ENCODE results near the gene MRPL50.
A peak's percentile ranks its signal among the peaks of the same experiment; 100 is the strongest.

Gene MRPL50

DNA sequence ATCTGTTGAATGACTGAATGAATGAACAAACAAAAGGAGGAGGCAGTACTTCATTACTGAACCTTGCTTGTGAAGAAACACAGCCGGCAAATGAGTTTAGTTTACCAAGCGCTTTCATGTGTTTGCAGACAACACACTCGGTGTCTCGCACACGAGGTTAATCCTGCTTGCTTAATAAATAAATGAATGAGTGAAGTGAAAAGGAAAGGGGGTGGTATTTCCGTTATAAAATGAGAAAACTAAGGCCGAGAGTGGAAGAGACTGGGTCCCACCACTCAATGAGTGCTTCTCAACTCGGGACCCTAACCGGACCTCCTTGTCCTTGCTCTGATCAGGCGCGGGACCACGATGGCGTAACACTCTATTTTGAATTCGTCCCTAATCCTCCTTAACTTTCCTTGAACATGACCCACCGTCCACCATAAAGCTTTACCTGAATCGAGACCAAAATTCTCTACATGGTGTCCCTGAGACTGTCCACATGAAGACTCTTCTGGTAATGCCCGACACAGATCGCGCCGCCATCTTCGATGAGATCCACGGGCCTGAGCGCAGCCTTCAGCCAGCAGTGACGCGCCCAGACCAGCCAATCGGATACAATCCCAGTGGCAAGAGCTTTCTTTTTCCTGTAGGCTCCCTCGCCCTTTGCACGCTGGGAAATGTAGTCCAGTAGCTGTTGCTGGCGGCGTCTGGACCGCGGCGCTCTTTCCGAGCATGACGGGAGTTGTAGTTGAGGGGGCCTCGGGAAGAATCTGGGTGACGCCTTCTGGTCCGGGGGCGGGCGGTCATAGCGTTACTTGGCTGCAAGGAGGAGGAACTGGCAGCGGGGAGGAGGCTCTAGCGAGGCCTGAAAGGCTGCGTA, at the start of gene MRPL50, which contains the start of gene ZNF189:
Gene MRPL50 (minus strand): TSS at position 551 of the 862 bp plus-strand sequence. CDS start 26 bp downstream, at position 525.
Gene ZNF189 (plus strand): TSS at position 784 of the 862 bp plus-strand sequence. CDS start 306 bp downstream, outside the sequence.
- peak; percentile 97 for DNase-seq (ENCODE audit: low read depth in 2 of 2)

DNA sequence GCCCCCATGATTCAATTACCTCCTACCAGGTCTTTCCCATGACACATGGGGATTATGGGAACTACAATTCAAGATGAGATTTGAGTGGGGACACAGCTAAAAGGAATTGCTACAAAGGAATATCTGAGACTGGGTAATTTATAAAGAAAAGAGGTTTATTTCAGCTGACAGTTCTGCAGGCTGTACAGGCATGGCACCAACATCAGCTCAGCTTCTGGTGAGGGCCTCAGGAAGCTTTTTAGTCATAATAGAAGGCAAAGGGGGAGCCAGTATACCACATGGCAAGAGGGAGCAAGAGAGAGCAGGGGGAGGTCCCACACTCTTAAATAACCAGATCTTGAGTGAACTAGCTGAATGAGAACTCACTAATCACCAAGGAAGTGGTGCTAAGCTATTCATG, 48.3 kb upstream of the MRPL50 start:
- no peak for DNase-seq (ENCODE audit: low read depth in 2 of 2)

DNA sequence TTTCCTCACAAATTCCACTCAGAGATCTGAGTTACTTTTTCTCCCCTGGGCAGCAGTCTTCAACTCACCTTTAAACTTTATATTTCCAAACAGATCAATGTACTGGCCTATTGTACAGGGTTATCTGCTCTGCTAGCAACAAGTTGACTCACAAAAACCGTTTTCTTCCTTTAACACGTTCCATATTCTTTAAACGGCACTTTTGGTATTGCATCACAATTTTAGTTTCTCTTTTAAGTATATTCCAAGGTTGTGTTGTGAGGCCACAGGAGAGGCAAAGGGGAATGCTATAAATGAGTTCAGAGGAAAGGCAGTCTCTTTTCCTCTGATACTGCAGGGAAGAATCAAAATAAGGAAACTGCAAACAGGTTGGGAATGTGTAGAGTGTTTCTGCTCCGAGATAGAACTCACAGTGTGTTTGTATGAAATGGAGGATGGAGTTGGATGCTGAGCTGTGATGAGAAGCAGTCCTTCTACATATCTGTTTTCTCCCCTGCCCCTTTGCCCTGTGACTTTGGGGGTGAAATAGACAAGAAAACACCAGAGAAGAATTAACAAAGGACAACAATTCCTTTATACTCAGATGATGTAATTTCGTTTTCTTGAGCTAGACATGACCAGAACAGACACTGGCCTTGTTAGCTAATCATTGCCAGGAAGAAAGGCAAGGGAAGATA, 47.1 kb upstream of the MRPL50 start:
- DNase-seq (ENCODE audit: low read depth in 2 of 2): no peak

DNA sequence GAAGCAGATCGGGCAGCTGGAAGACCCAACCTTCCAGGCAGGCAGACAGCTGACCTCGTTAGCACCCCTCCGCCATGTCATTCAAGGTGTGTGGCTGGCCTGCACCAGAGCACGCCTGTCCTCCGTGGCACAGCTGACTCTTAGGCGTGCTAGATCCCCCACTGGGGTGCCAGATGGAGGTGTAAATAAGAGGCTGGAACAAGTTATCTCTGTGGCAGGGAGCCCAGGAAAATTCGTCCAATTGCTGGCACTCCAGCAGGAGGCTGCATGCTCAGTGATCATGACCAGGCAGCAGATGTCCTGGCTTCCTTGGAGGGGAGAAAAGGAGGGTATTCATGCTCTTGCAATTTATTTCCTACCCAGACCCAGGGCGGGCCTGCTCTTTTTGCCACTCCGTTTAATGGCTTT, 45.0 kb upstream of the MRPL50 start:
- DNase-seq (ENCODE audit: low read depth in 2 of 2): no peak

DNA sequence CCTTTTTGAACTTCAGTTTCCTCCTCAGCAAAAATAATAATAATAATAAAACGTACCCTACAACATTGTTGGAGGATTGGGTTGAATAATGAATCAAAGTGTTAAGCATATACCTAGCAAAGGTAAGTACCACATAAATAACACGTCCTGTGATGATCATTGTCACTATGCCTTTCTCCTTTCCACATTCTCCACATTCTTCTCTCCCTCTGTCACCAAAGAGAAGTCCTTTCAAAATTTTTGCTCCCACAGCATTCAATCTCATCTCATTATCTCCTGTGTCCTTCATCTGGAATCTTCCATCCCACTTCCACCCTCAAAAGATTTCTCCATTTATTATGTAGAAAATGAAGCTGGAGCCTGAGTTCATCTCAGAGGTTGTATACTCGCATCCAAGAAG, 44.3 kb upstream of the MRPL50 start:
- no peak for DNase-seq (ENCODE audit: low read depth in 2 of 2)

DNA sequence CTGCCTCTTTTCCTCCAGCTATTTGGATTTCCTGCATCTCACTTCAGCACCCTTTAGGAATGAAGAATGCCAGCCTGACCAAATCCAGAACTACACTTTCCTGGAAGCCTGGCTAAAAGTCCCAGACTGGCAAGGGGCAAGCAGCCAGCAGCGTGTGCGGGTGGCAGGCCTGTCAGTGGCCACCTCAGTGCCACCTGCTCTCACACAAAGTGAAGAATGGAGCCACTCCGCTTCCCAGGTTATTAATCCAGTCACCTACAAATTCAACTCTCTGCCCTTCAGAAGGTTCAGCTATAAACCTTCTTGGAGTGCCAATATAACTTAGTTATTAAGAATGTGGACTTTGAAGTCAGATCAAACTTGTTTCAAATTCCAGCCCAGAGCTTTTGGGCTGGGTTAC, 43.9 kb upstream of the MRPL50 start:
- no peak for DNase-seq (ENCODE audit: low read depth in 2 of 2)

DNA sequence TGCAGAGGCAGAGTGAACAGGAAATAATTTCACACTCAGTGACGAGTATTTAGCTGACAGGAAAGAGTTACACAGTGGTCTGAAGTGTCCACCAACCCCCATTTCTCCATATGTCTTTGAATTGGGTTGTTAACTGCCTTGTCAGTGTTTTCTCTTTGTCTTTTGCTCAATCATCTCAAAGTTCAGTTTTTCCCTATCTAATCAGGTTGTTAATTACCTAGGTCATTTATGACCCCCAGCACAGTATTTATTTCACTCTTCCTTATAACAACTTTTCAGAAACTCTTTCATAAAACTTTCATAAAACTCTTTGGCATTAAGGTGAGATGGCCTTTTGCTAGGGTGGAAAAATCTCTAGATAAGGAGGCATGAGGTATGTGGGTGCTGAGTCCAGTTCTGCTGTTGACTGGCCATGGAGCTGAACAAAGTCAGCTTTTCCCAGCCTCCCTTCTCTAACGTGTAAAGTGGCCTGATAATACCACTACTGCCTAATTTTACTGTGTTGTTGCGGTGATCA, 42.4 kb upstream of the MRPL50 start:
- no peak for DNase-seq (ENCODE audit: low read depth in 2 of 2)

DNA sequence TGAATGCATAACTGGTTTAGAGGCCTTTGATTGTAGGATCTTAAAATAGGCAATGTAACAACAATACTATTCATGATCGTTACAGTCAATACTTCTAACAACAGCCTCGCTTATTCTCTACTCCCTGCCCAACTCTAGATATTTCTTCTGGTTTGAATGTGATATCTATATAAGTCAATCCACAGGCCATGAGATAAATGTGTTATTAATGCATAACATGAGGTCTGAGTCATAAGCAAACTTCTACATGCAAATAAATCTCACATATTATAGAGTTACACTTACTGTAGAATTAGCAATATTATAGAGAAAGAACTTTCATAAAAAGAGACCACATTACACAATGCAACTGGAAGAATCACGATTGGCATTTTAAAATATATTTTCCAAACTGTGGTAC, 40.1 kb upstream of the MRPL50 start:
- DNase-seq (ENCODE audit: low read depth in 2 of 2): no peak

DNA sequence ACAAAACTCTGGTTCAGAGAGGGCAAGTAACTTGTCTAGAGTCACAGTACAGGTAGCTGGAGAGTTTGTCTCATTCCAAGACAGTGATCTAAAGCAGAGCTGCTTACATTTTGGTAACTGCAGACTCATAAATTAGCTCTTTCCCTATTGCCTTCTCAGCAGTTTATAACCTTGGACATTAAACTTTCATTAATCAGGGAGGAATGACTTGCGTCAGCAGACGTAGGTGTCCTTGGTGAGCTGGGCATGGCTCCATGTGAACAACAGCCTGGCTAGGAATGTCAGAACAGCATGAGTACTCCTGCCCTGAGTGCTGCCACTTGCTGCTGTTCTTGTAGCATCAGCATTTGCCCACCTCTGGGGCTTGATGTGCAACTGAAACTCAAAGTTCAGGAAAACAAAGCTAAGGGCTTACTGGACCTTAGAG, 39.4 kb upstream of the MRPL50 start:
- DNase-seq (ENCODE audit: low read depth in 2 of 2): no peak

DNA sequence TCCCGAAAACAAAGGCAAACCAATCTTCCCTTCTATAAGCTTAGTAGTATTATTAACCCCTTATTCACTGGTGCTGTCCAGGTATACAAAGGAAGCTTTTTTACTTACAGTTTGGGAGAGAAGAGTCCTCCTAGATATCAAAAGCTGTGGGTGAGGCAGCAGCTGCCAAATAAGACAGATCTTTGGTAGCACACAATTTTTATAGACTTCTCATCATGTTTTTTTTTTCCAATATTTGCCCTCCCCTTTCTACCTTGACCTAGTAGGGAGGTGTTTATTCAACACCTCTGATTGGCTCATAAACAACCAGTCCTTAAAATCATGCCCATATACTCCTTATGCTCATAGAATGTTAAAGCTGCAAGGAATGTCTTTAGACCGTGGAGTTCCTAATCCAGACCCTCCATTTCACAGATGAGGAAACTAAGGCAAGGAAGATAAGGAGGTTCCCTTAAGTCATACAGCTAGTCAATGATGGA, 37.2 kb upstream of the MRPL50 start, which contains the start of gene ALDOB:
Gene ALDOB (minus strand): TSS at position 174 of the 479 bp plus-strand sequence. CDS start 4,887 bp downstream, outside the sequence.
- DNase-seq (ENCODE audit: low read depth in 2 of 2): no peak

DNA sequence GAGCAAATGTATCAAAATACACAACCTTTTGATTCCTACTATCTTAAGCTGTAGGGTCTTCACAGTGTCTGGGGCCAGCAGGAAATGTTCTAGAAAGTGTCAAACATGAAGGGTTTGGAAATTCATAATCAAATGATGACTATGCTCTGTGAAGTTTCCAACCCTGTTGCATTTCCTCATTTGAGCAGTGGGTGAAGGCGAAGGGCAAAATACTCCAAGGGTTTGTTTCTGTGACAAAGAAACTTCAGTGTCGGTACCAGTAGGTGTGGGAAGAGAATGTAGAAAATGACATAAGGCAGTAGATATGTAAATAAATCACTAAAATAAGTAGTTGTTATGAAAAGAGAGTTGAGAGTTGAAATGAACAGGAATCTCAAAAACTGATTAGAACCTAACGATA, 36.6 kb upstream of the MRPL50 start:
- DNase-seq (ENCODE audit: low read depth in 2 of 2): no peak

DNA sequence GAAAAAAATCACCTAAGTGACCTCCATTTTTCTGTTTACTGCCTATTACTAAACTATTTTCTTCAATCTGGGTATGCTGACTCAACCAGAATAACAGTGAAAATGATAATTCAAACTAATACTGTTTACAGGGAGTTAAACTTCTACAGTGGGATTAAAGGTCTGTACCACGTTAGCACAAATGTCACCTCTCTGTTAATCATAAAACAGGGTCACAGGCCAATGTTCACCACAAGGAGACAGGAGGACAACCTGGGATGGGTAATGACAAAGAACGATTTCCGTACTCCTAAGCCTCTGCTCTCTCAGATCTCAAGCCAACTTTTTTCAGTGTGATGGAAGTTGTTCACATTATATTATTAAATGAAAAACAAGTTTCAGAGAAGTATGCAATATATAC, 34.8 kb upstream of the MRPL50 start:
- no peak for DNase-seq (ENCODE audit: low read depth in 2 of 2)

DNA sequence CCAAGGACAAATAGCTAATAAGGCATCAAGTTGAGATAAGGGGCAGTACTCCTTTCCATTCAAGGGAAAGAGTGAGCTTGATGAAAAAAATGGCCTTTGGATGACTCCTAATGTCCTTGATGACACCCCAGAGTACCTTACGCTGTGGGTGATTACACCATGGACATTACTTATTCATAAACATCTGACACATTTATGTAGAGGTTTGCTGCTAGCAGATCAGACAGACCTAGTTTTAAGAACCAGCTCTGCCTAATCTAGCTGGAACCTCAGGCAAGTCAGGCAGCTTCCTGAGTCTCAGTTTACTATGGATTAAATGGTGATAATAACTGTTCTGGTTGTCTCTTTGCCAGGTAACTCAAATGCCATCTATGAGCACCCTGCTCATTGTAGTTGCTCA, 34.3 kb upstream of the MRPL50 start:
- DNase-seq (ENCODE audit: low read depth in 2 of 2): no peak

DNA sequence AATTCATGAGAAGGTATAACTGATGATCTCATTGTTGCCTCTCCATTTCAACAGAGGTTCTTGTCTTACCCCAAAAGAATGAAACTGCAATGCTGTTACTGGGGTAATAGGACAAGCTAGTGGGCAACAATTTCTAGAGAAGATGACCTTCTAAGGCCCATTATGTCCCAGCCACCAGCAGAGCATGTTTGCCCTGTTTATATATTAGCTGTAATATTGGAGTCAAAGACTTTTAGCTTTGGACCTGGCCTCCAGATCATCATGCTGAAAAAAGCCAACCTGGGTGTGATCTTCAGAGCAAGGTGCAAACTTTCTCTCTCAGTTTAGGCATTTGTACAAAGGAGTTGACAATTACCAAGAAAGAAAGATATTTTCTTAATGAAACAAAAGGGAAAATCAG, 33.8 kb upstream of the MRPL50 start:
- DNase-seq (ENCODE audit: low read depth in 2 of 2): no peak

DNA sequence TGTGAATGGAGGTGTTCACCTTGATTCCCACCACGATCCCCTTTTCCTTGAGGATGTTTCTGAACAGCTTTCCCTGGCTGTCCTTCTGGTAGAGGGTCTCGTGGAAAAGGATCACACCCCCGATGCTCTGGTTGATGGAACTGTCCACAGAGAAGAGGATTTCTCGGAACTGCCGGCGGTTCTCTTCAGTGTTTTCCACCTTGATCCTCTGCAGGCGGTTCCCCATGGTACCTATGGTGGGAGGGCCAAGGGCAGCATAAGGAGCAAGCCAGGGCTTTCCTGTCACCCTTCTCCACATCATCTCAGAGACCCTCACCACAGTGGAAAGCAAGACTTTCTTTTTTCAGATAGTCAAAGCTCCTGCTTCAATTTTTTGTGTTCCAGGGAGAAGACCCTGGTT, 31.3 kb upstream of the MRPL50 start:
- no peak for DNase-seq (ENCODE audit: low read depth in 2 of 2)

DNA sequence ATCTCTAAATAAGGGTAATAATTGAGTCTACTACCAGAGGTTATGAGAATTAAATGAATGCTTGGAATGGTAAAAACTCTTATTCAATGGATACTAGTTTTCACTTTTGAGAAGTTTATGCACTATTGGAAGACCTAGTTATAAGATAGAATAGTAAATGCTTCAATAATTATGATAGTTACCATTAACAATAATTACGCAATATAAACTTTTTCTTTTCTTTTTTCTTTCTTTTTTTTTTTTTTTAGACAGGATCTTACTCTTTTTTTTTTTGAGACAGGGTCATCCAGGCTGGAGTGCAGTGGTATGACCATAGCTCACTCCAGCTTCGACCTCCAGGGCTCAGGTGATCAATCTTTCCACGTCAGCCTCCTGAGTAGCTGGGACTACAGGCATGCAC, 30.5 kb upstream of the MRPL50 start:
- DNase-seq (ENCODE audit: low read depth in 2 of 2): no peak

DNA sequence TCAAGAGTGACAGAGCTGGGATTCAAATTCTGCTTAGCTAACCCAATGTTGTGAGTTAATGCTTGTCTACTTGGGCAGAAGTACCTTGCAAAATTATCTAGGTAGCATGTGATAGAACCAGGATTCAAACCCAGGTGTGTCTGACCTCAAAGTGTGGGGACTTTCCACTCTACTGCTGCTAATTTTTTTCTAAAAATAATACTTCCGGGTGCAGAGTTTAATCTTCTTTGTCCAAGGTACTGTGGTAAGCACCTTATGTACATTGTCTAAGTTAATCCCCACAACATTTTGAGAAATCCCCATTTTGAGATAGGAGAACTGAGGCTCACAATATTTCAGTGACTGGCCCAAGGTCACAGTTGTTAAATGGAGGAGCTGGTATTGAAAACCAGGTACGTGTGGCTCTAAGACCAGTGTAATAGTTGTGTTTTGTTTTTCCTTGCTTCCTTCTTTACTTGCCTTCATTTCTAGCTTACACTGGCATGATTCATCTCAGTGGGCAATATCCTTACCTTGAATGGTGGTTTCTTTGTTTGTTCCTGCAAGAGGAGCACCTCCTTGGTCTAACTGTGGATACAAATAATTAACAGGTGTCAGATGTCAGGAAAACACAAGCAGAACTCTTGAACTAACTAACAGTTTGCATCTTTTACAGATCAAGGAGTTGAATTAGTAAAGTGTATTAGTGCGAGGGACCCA, 29.7 kb upstream of the MRPL50 start:
- DNase-seq (ENCODE audit: low read depth in 2 of 2): no peak

DNA sequence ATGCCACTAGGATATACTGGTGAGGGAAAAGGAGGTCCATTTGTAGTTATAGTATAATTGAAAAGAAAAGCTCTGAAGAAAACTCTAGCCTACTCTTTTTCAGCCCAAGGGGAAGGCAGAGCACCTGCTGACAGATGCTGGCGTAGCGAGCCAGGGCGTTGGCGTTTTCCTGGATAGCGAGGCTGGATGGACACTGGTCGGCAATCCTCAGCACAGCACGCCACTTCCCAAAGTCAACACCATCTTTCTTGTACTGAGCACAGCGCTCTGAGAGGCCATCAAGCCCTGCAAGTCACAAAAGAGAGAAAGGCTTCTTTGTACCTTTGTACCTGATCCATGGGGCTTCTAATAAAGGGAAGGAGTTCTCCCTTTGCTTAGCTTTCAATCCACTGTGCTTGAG, 28.9 kb upstream of the MRPL50 start:
- DNase-seq (ENCODE audit: low read depth in 2 of 2): no peak

DNA sequence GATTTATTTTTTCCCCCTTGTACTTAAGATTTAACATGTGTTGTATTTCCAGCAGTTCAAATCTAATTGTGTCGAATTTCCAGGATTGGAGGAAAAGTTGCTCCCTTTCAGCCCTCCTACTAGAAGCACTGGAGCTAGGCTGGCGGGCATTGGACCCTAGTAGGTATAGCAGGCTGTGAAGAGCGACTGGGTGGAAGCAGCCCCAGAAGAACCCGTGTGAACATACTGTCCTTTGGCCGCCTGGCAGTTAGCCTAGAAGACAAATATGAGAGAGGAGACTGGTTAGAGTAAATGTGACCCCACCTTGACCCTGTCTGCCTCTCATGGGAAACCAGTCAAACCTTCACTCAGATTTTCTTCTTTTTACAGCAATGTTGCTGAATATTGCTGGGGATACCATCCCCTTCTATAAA, 23.2 kb upstream of the MRPL50 start:
- DNase-seq (ENCODE audit: low read depth in 2 of 2): no peak

DNA sequence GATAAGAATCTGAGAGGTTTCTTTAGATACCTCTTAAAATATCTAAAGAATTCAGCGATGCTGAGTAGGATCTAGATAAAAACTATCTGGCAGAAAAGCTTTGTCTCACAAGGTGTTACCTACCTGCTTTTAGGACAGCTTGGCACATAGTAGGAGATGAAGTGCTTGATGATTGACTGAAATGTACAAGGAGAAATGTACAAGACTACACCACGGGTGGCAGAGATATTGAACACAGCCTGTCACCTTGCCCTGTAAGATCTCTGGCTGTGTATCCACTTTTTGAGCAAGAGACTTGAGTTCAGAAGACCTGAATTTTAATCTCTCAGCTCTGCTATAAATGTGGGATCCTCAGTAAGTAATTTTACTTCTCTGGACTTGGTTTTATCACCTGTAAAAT, 21.4 kb upstream of the MRPL50 start:
- no peak for DNase-seq (ENCODE audit: low read depth in 2 of 2)

DNA sequence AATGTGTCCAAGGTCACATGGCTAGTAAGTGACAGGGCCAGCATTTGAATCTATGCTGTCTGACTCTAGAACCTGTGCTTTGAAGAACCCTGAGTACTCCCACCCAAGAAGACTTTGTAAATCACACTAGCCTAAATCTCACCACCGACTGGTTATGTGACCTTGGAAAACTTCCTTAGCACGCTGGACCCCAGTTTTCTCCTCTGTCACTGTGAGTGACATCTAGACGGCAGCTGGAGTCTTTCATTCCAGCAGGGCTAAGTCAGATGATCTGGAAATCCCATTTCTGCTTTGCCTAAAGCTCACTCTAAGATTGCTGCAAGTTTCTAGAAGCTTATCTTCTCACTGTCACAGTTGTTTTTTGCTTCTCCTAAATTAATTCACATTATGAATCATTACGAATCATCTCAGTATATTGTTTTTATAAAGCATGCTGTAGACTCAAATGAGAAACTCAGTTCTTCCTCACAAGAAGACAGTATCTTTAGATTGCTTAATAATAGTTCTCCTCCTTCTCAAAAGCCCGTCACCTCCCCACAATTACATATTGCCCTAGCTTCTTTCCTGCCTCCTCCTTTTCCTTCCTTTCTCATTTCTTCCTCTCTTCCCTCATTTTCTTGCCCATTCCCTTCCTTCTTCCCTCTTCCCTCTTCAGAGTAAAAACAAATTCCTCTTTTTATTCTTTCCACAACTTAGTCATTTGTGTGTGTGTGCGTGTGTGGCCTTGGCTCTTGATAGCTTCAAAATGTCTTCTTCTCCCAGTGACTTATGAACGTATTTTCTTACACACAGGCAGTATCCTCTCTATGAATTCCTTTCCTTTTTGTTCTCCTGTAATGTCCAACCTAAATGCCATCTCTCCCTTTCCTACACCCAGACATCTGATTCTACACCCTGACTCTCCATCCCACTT, 20.4 kb upstream of the MRPL50 start:
- DNase-seq (ENCODE audit: low read depth in 2 of 2): peak; percentile 5 to 13

All from fibroblast of skin of left biceps (primary cell).